HG03575 (cell line): Measurements from ENCODE around the gene YIPF1.
"Not testable (repeated sequence)": the region's sequence is repeated elsewhere in the genome, so short reads cannot be mapped to it uniquely, and the experiment has no call there.

ENCODE experiments used
- ATAC-seq: cut with Tn5 transposase; IDR thresholded peaks from one replicate; pipeline ENCODE4 v1.9.1; 2021; ENCODE audit not compliant: unreplicated experiment, insufficient number of reproducible peaks, low FRiP score; ENCODE audit errors: extremely low read depth

Gene YIPF1

DNA sequence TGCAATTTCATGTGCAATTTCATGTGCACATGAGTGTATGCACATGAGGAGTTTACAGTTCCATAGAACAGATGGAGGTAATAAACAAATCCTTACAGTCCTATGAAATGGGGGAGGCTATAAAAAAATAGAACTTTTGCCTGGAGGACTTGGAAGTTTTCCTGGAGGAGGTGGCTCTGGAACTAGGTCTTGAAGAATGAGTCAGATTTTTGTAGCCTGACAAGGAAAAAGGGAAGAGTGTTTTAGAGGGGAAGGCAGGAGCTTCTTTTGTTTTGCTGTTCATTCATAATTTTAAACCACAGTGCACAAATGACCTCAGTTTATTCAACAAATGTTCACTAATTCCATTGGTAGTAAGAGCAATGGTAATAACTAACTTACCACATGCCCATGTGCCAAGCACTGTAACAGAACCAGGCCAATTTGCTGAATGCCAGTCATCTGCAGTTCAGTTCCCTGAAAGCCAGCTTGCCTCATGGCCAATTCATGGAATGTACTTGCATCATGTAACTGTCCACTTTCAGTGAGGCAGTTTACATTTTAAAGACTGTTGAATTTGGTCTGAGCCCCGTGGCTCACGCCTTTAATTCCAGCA lies 7.1 kb upstream of the YIPF1 start:
- no peak for ATAC-seq

DNA sequence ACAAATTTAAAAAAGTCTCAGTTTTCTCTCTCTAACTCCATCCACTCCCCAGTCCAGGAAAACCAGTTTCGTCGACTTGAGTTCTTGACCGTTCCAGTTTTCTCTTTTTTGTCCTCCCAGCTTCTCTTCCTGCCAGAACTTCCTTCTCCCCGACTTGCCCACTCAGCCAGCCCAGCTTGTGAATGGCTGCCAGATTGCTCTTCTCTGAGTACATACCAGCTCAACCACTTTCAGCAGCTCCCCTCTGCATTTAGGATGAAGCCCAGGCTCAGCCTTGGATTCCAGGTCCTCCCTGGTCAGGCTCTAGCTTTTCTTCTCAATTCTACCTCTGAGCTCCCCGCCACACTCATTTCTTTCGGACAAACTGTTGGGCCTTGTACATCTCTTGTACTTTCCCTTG lies 5.8 kb upstream of the YIPF1 start:
- no peak for ATAC-seq

DNA sequence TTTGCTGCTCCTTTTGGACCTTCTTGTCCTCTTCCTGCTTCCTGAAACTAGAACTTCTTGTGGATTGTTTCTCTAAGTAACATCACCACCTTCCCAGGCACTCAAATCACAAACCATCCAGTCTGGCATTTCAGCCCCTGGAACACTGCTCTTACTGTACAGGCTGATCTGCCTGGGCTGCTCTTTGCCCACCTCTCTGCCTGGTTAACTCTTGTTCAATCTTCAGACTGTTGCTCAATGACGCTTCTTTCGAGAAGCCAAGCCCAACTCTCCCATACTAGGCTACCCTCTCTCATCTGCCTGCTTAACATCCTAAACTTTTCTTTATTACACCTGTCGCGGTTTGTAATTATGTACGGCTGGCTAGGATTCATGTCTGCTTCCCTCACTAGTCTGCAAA lies 5.0 kb upstream of the YIPF1 start:
- ATAC-seq, result no peak

DNA sequence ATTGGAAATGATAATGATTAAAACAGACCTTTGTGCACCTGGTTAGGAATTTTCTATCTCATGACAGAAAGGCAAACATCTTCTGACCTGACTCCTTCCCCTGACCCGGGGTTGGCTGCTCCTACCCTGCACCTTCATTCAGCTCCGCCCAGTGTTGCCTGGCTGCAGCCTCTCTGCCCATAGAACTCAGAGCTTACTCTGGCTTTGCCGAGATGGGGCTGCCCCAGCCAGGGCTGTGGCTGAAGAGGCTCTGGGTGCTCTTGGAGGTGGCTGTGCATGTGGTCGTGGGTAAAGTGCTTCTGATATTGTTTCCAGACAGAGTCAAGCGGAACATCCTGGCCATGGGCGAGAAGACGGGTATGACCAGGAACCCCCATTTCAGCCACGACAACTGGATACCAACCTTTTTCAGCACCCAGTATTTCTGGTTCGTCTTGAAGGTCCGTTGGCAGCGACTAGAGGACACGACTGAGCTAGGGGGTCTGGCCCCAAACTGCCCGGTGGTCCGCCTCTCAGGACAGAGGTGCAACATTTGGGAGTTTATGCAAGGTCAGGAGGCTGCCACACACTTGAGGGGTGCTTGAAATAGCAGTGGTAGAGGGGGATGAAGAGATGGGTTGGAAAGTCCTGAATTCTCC lies 4.5 kb upstream of the YIPF1 start, which contains the start of gene DIO1:
DIO1 (plus strand) TSS at position 189 of the 638 bp plus-strand sequence; CDS start at position 213, 24 bp downstream.
- no peak for ATAC-seq

DNA sequence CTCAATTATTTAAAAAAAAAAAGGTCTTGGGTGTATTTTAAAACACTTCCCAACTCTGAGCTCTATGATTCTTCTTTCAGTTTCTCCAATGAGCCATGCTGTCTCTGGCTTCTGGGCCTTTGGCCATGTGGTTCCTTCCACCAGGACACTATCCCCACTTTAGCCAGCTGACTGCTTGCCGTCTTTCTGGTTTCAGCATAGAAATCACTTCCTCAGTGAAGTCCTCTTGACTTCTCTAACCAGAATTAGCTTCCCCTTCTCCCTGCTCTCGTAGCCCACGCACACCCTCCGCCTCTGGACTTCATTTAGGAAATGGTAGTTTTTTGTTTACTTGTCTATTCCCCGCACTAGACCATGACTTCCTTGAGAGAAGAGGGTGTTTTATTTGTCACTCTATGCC lies 3.3 kb upstream of the YIPF1 start:
- no peak for ATAC-seq

DNA sequence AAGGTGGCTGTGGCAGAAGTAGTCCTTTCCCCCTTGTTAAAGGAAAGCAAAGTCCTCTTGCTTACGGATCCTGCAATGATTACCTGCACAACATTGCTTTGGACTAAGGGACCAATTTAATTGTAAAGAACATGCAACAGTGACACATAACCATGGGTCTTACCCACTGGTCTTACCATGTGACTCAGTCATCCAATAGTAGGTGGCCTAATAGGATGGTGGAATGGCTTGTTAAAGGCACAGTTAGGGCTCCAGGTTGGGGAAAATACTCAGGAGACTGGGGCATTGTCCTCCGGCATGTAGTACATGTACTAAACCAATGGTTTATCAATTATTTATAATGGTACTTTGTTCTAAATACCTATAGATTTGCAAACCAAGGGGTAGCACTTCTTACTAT lies 2.1 kb upstream of the YIPF1 start:
- ATAC-seq, result no peak

DNA sequence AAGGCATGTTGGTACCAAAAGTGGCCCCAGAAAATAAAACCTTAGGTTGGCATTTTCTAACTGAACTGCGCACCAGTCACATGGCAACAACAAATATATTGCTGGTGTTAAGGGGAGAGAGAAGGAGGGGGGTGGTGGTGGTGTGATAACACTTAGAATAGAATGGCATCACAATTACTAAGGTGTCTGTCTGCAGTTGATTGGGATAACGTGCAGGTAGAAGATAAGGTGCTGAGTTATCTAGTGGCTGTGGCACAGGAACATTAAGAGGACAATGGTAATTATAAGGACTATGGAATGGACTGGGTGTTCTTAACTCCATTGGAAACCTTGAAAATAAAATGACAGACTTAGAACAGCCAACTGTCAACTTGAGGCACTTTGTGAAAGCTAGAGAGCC lies 1.4 kb upstream of the YIPF1 start:
- no peak for ATAC-seq

DNA sequence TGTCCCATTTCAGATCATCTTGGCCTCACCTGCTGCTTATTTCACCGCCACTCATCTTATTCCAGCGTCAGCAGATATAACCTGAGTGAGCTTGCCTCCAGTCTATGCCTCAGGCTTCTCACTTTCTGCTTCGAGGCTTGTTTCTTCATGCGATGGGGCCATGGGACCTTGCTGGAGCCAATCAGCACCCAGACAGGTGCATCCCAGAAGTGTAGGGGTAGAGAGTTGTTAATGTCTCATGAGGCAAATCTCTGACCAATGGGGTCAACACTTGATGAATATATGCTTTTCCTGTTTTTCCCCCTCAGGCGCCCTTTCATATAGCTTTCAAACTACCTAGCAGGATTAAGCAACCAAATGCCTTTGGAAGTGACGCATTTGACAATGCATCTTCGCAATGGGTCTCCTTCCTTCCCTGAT lies 935 bp upstream of the YIPF1 start:
- no peak for ATAC-seq

DNA sequence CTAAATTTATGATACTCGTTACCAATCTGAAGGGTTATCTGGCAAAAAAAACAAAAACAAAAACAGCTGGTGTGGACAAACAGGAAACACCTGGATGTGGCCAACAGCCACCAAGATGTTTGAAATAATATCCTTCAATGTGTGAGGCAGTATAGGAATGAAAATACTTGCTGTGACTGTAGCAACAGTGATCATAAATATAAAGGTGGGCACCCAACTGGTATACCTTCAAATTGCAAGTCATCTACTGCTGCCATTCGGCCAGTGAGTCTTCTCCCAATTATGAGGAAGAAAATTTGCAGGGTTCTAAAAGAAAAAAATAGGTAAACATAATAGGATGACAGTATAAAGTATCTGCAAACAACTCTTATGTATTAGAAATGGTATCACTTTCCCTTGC lies 916 bp downstream of the YIPF1 start:
- ATAC-seq, result no peak

DNA sequence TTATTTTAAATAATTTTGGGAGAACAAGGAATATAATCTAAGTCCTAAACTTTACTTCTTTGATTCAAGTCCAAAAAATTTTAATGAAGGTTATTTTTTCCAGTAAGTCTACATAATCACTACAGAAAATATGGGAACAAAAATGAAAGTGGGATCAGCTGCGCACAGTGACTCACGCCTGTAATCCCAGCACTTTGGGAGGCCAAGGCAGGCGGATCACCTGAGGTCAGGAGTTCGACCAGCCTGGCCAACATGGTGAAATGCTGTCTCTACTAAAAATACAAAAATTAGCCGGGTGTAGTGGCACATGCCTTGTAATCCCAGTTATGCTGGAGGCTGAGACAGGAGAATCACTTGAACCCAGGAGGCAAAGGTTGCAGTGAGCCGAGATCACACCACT lies 6.0 kb downstream of the YIPF1 start:
- not testable (repeated sequence) for ATAC-seq

DNA sequence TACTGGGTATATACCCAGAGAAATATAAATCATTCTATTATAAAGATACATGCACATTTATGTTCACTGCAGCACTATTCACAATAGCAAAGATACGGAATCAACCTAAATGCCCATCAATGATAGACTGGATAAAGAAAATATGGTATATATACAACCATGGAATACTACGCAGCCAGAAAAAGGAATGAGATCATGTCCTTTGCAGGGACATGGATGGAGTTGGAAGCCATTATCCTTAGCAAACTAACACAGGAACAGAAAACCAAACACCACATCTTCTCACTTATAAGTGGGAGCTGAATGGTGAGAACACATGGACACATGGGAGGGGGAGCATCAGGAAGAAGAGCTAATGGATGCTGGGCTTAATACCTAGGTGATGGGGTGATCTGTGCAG lies 7.7 kb downstream of the YIPF1 start:
- not testable (repeated sequence) for ATAC-seq

DNA sequence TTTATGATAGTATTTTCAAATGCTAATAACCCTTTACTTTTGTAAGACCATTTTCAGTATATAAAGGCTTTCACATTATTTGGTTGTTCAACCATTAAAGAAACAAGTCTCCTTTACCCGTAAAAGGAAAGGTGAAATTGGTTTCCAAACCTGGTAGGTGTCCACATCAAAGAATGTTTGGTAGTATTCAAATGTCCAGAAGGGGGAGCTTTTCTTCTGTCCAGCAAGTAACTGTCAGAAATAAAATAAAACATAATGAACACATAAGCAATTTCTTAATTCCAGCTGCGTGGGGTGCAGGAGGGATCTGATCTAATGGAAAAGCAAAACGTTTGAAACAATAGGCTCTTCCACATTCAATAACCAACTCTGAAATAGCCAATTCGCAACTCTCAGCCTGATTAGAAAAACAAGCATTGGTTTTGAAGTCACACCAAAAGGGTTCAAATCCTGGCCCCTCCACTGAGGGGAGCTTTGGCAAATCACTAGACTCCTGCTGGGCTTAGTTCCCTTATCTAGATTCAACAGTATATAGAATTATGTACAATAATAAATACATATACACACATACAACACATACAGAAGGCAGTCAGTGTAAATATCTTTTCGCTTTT lies 11.0 kb downstream of the YIPF1 start:
- no peak for ATAC-seq

DNA sequence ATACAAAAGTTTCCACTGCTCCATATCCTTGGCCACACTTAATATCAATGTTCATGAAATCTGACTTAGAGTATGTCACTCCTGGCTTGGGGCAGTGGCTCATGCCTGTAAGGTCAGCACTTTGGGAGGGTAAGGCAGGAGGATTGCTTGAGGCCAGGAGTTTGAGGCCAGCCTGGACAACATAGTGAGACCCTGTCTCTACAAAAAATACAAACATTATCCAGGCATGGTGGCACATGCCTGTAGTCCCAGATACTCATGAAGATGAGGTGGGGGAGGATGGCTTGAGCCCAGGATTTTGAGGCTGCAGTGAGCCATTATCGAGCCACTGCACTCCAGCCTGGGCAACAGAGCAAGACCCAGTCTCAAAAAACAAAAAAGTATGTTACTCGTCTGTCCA lies 14.4 kb downstream of the YIPF1 start:
- not testable (repeated sequence) for ATAC-seq

DNA sequence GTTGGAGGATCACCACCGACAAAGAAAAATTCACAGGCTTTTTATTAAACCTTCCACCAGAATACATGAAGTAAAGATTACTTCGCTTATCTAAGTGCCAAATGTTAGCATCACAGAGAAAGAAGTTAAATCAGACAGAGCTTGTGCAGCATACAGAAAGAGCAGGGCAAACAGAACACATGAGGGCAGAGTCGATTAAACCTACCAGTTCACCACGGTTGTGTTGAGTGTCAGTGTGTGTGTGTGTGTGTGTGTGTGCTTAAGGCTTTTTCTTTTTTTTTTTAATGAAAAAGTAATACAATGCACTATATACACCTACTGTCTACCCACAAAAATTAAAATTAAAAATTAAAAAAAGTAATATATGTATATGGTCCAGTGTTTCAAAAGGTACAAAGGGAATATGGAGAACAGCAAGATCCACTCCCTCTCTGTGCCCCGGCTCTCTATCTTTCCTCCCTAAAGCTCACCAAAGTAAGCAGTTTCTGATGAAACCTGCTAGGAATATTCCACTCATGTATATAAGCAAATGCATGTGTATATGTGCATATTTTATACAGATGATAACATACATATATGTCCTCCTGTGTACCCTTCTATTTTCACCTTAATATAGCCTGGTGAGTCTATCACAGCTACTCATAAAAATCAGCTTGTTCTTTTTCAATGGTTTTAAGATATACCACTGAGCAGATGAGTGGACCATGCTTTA lies 17.7 kb downstream of the YIPF1 start:
- ATAC-seq, result no peak

DNA sequence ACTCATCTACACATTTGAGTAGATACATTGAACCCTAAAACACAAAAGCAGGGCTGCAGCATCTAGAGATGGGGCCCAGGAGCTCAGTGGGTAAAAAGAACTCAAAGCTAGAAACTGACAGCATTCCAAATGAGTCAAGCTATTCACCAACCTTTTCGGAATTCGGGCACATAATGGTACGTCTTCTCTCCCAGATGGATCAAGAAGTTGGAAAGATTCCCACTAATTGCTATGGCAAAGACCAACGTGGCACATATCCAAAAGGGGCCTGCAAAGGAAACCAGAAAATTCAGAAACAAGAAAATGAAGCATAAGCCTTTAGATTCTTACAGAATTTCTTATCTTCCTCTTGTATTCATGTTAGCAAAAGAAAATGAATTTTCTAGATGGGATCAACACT lies 18.4 kb downstream of the YIPF1 start:
- no peak for ATAC-seq

DNA sequence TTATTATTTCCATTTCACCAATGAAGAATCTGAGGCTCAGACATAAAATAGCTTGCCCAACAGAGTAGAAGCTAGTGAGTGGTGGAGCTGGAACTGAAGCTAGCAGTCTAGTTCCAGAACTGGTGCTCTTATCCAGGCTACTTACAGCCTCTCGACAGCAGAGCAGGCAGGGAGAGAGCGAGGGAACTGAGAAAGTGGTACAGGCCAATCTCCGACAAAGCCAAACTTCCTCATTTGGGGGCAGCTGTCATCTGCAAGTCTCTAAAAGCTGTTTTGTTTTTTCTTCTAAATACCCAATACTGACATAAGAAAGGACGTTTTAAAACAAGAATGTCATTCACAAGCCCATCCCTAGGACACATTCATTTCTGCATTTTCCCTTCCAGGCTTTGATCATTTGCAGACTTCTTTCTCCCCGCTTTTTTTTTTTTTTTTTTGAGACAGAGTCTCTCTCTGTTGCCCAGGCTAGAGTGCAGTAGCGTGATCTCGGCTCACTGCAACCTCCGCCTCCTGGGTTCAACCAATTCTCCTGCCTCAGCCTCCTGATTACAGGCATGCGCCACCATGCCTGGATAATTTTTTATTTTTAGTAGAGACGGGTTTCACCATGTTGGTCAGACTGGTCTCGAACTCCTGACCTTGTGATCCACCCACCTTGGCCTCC lies 20.0 kb downstream of the YIPF1 start:
- no peak for ATAC-seq

DNA sequence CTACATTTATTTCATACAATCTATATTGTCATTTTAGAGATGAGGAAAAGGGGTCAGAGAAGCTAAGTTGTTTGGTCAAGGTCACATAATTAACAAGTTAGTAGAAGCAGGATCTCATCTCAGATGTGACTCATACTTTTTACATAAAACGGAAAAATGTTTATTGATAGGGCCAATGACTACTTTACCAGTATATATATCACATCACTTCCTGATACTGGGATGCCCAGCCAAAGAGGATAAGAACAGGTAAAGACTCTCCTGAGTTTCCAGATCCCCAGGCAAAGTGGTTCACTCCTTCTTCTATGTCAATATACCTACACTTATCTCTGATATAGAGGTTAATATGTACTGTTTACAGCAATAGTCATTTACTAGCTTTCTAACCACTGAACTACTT lies 21.0 kb downstream of the YIPF1 start:
- no peak for ATAC-seq

DNA sequence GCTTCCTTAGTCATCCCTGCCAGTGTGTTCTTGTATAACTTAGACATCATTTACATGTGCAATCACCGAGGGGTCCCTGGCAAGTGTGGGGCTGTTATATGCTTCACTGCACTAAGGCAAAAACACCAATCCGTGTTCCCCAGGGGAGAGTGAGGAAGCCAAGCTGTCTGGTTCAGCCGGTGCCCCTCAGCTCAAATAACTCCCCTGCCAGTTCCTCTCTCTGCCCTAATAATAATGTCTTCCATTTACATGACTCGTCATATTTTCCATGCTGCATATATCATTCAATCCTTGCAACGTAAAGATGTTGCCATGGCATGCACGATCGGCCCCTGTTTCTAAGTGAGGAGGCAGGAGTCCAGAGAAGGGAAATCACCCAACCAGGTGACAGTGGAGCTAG lies 27.1 kb downstream of the YIPF1 start:
- no peak for ATAC-seq

DNA sequence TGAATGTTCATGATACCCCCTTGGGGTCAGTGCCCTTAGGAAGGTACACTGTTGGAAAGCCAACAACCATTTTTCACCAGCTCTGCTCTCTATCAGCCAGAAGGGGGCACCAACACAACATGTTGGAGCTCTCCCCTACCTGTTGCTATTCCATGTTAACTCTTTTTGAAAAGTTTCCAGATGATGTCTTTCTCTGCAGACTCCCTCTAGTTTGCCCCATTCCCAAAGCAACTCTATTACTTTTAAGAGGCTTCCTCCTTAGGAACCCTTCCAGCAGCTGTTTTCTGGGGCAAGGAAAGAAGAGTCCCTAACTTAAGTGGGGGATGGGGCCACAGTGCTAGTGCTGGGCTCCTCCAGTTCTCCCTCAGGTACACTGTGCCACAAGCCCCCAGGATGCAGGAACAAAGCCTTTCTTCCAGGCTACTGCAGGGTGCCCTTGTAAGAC lies 28.6 kb downstream of the YIPF1 start:
- no peak for ATAC-seq
